GM12875 (cell line): Measurements from ENCODE around the gene PRKAR1B.

Experiments used
- H3K4me3 ChIP-seq: one replicate; pipeline ENCODE4 v1.5.1; 2011; ENCODE audit warnings: low read depth, low read length, control low read depth
- TF ChIP-seq, protein P1 (sequence below): IDR thresholded peaks from 2 replicates; pipeline ENCODE4 v1.5.1; 2011; ENCODE audit warnings: low read depth, mild to moderate bottlenecking, control low read depth, inconsistent platforms, low read length, moderate library complexity, borderline replicate concordance; ENCODE audit not compliant: insufficient read depth

The PRKAR1B gene

DNA sequence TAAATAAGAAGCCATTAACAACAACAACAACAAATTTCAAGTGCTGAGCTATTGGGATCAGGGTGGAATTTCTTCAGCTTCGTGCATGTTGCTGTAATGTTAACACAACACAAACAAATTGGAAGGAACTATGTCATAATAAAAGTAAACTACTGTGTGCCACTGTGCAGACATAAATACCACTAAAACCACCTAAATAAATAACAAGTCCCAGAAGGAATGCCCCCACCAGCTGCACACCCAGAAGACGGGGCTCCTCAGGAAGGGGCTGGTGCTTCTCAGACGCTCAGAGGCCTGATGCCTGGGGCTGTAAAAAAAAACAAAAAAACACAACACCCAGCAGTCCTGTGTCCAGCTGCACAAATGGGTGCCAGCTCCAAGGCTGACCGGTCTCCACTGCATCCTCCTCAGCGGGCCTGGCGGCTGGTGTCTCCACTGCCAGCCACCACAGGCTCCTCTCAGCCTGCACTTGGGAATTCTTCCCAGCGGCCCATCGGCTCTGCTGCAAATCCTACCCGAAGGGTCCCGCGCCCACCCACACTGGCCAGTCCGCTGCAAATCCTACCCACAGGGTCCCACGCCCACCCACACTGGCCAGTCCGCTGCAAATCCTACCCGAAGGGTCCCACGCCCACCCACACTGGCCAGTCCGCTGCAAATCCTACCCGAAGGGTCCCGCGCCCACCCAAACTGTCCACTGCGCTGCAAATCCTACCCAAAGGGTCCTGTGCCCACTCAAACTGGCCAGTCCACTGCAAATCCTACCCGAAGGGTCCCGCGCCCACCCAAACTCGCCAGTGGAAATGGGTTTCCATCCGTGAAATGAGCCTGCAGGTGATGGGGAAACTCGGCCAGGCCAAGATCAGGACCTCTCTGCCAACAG lies 36.4 kb downstream of the PRKAR1B start:
- TF ChIP-seq, protein P1, sequence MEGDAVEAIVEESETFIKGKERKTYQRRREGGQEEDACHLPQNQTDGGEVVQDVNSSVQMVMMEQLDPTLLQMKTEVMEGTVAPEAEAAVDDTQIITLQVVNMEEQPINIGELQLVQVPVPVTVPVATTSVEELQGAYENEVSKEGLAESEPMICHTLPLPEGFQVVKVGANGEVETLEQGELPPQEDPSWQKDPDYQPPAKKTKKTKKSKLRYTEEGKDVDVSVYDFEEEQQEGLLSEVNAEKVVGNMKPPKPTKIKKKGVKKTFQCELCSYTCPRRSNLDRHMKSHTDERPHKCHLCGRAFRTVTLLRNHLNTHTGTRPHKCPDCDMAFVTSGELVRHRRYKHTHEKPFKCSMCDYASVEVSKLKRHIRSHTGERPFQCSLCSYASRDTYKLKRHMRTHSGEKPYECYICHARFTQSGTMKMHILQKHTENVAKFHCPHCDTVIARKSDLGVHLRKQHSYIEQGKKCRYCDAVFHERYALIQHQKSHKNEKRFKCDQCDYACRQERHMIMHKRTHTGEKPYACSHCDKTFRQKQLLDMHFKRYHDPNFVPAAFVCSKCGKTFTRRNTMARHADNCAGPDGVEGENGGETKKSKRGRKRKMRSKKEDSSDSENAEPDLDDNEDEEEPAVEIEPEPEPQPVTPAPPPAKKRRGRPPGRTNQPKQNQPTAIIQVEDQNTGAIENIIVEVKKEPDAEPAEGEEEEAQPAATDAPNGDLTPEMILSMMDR, result no peak
- no peak overlapping the region for H3K4me3 ChIP-seq

DNA sequence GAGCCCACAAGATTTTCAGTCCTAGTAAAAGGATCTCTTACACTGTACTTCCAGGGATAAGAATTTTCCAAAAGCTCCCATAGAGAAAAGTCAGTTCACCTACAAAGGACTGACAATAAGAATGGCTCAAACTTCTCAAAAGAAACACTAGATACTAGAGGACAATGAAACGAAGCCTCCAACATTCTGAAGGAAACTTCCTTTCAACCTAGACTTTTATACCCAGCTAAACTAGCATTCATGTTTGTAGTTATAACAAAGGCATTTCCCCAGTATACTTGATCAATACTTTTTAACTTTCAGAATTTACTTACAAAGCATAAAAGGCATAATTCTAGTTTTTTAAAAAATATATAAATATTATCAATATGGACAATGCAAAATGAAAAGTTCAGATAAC lies 41.5 kb downstream of the PRKAR1B start:
- TF ChIP-seq, protein P1, result no peak
- no peak overlapping the region for H3K4me3 ChIP-seq

DNA sequence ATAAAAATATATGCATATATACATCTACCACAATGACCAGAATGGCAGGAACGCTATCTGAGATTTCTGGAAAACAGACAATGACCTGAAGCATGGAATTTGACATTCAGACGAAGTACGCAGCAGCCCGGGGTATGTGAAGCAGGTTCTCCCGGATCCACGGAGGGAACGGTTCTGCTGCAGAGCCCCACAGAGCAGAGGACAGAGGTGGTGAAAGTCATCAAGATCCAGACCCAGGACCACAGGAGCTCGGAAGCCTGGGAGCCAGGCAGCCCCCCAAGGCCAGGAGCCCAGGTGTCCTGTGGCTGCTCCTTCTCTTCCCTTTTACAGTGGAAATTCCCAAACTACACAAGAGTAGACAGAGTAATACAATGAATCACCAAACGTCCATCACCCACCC lies 42.7 kb downstream of the PRKAR1B start:
- H3K4me3 ChIP-seq, result no peak overlapping the region
- TF ChIP-seq, protein P1, result no peak

DNA sequence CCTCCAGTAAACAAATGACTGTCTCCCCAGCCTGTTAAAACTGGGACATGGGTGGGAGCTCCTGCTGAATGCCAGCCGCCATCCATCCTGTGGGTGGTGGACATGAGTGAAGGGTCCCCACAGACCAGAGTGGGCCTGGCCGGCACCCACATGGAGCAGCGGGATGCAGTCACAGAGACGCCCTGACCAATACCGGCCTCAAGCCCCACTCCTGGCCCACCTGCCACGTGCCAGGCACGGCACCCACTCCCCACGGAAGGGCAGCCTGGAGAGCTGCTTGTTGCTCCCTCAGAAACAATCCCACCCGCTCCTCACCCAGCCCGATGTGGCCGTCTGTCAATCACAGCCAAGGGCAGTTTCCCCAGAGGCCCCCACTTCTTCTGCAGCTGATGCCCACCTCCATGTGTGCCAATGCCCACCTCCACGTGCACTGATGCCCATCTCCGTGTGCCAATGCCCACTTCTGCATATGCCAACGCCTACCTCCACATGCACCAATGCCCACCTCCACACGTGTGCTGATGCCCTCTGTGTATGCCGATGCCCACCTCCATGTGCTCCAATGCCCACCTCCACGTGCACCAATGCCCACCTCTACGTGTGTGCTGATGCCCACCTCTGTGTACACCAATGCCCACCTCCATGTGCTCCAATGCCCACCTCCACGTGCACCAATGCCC lies 43.4 kb downstream of the PRKAR1B start:
- TF ChIP-seq, protein P1, result no peak
- no peak overlapping the region for H3K4me3 ChIP-seq

GRCh38 chr7:682810-683209 lies 44.3 kb downstream of the PRKAR1B start:
- no peak overlapping the region for H3K4me3 ChIP-seq
- TF ChIP-seq, protein P1, result no peak

DNA sequence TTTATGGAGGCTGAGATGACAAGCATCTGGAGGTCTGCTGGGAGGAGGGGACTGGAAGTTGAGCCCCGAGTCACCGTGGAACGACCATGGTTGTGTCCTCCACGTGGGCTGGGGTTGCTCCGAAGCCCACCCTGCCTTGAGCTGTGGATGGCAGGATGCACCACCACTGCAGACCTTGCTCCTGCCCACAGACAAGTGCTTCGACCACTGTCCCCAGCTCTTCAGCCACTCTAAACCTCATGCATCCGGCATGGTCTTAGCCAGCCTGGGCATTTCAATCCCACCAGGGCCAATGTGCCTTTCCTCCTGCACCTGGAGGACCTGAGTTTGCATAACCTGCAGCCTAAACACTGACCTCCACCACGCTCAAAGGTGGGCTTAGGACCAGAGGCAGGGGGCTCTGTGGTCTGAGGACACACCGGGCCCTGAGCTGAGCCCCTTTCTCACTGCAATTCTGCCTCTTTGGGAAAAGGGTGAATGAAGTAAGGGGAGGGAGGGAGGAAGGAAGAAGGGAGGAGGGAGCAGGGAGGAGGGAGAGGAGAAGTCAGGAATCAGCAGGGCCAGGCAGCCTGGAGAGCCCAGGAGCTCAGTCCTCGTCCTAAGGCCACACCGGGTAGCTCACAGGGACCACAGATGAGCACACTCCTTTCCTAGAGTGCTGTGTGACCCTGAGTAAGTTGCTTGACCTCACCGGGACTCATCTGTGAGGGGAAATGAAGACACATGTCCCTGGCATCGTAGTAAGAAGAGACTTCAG lies 45.4 kb downstream of the PRKAR1B start:
- TF ChIP-seq, protein P1, result no peak

More for the DNA sequence above, 45.4 kb downstream of the PRKAR1B start:
- H3K4me3 ChIP-seq, result no peak overlapping the region
